ENCODE data around the gene GOLGA3.
A peak's percentile ranks its signal among the peaks of the same experiment; 100 is the strongest.

Gene GOLGA3

GRCh38 chr12:132727091-132727794, 101.4 kb downstream of the GOLGA3 start:
- no peak for DNase-seq
- no peak for TF ChIP-seq POLR2A (IDR thresholded peaks at IDR 0.05; ENCODE audit: low read length)
- no peak for TF ChIP-seq GATA1 (IDR thresholded peaks at IDR 0.05; ENCODE audit: low read depth, low read length)

GRCh38 chr12:132726386-132726785, 102.3 kb downstream of the GOLGA3 start:
- TF ChIP-seq POLR2A (IDR thresholded peaks at IDR 0.05; ENCODE audit: low read length) (no peak), GATA1 (IDR thresholded peaks at IDR 0.05; ENCODE audit: low read depth, low read length) (no peak)
- DNase-seq, result no peak

- TF ChIP-seq POLR2A (IDR thresholded peaks at IDR 0.05; ENCODE audit: low read length), result no peak
- no peak for TF ChIP-seq GATA1 (IDR thresholded peaks at IDR 0.05; ENCODE audit: low read depth, low read length)
- DNase-seq, result no peak
Observed at GRCh38 chr12:132724506-132725241, 104.0 kb downstream of the GOLGA3 start.

- peak; percentile 21 to 38 for DNase-seq
- TF ChIP-seq GATA1 (IDR thresholded peaks at IDR 0.05; ENCODE audit: low read depth, low read length), result no peak
Observed at GRCh38 chr12:132723764-132724140, 104.9 kb downstream of the GOLGA3 start.

GRCh38 chr12:132723015-132723763, 105.5 kb downstream of the GOLGA3 start:
- peak in 1 of 2 experiments; percentile 38 for DNase-seq
- TF ChIP-seq GATA1 (IDR thresholded peaks at IDR 0.05; ENCODE audit: low read depth, low read length), result no peak
- TF ChIP-seq POLR2A (IDR thresholded peaks at IDR 0.05; ENCODE audit: low read length), result no peak

GRCh38 chr12:132720606-132721345, 107.9 kb downstream of the GOLGA3 start:
- no peak for DNase-seq
- TF ChIP-seq GATA1 (IDR thresholded peaks at IDR 0.05; ENCODE audit: low read depth, low read length), result no peak

- no peak for TF ChIP-seq GATA1 (IDR thresholded peaks at IDR 0.05; ENCODE audit: low read depth, low read length)
- no peak for TF ChIP-seq POLR2A (IDR thresholded peaks at IDR 0.05; ENCODE audit: low read length)
- no peak for DNase-seq
Observed at GRCh38 chr12:132719954-132720324, 108.7 kb downstream of the GOLGA3 start.

GRCh38 chr12:132719141-132719953, 109.3 kb downstream of the GOLGA3 start:
- DNase-seq, result no peak
- no peak for TF ChIP-seq POLR2A (IDR thresholded peaks at IDR 0.05; ENCODE audit: low read length)
- TF ChIP-seq GATA1 (IDR thresholded peaks at IDR 0.05; ENCODE audit: low read depth, low read length), result no peak
